Fibroblast of villous mesenchyme (primary cell): Measurements from ENCODE around the gene PHF11. TPM values are rescaled to one million over a fixed set of nuclear protein-coding genes. Genes with fewer than 3 reads are reported as not detected.
A peak's percentile ranks its signal among the peaks of the same experiment; 100 is the strongest.

Experiments used
- DNase-seq: peaks from one replicate; pipeline ENCODE4 v3.0.0-alpha.2; 2010; ENCODE audit warnings: low read depth
- H3K4me3 ChIP-seq: 2 replicates; pipeline ENCODE4 v1.5.1; 2011; ENCODE audit warnings: low read depth, mild to moderate bottlenecking, low read length
- total RNA-seq: library from RNA; depleted of rRNA; stranded (reverse); fragments of >200 nt; gene quantifications from 2 replicates; pipeline ENCODE4 v1.2.3, GENCODE V29; 2012
- TF ChIP-seq, protein P1 (sequence below): IDR thresholded peaks from 2 replicates; pipeline ENCODE4 v1.5.1; 2012; ENCODE audit warnings: low read depth, mild to moderate bottlenecking, low read length; ENCODE audit not compliant: insufficient read depth

PHF11 gene
- total RNA-seq, result 21.6 and 27.6 TPM in 2 replicates

DNA sequence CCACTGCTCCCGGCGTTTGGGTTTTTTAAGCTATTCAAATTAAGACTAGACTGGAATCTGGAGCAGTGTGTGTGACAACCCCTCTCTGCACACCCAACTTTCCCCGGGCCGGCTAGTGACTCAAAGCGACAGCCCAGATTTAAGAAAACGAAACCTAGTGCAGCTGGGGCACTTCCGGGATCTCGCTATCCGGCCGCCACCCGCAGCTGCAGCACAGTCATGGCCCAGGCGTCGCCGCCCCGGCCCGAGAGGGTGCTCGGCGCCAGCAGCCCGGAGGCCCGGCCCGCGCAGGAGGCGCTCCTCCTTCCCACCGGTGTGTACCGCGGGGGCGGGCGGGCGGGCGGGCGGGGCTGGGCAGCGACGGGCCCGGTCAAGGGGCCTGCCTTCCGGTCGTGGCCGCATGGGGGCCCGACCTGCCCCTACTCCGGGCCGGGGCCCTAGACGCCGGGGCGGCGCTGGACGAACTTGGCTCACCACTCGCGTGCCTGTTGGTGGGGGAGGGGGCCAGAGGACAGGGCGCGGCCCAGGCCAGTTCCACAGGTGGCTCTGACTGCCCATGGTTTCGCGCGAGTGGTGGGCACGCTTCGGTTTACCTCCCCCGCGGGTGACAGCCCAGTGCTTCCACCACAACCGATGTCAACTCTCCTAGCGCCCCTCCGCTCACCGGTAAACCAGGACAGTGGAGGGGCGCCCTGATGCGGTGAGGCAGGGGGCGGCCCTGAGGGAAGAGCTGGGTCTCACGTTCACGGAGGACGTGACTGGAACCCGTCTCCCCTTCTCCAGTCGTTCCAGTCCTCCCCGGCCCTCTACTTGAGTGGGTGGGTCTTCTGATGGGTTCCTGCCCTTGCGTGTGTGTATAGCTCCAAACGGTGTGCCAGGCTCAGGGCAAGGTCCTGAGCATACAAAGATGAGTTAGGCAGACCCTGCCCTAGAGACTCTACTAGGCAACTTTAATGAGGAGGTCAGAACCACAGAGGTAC lies at the start of gene PHF11:
TSS of gene PHF11 (plus strand) at position 171 of the 980 bp plus-strand sequence. CDS start at position 220, 49 bp downstream.
- peak; percentile 83 for DNase-seq
- TF ChIP-seq, protein P1, sequence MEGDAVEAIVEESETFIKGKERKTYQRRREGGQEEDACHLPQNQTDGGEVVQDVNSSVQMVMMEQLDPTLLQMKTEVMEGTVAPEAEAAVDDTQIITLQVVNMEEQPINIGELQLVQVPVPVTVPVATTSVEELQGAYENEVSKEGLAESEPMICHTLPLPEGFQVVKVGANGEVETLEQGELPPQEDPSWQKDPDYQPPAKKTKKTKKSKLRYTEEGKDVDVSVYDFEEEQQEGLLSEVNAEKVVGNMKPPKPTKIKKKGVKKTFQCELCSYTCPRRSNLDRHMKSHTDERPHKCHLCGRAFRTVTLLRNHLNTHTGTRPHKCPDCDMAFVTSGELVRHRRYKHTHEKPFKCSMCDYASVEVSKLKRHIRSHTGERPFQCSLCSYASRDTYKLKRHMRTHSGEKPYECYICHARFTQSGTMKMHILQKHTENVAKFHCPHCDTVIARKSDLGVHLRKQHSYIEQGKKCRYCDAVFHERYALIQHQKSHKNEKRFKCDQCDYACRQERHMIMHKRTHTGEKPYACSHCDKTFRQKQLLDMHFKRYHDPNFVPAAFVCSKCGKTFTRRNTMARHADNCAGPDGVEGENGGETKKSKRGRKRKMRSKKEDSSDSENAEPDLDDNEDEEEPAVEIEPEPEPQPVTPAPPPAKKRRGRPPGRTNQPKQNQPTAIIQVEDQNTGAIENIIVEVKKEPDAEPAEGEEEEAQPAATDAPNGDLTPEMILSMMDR, result no peak
- peak within 1 kb of the TSS; percentile 68 for H3K4me3 ChIP-seq

DNA sequence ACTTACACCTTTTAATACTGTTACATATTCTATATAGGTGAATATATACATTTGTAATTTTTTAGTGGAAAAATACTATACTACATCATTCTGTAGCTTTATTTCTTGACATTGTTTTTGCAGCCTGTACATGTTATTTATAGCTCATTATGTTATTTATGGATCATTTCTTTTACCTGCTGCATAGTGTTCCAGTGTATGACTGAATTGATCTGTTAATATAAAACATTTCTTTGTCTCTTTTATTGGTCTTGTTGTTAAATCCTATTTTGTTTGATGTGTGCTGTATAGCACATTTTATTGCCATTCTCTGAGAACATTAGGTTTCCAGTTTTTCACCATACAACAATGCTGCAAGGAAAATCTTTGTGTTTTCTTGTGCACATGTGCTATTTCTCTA lies 49.3 kb upstream of the PHF11 start:
- DNase-seq, result no peak
- H3K4me3 ChIP-seq, result no peak overlapping the region
- TF ChIP-seq, protein P1, result no peak

DNA sequence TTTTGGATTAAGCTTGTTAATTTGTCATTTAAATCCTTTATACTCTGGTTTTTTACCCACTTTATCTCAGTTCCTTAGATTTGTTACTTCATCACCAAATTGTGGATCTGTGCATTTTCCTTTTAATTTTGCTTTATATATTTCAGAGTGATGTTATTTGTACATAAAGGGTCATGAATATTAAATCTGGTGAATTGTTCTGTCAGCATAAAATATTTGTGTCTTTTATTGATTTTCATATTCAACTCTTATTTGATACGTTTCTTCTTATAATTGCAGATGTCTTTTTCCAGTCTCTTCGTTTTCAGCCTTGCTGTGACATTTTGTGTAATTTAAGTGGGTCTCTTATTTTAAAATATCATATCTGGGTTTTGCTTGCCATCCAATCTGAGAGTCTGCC lies 47.0 kb upstream of the PHF11 start:
- TF ChIP-seq, protein P1, result no peak
- no peak for DNase-seq
- H3K4me3 ChIP-seq, result no peak overlapping the region

DNA sequence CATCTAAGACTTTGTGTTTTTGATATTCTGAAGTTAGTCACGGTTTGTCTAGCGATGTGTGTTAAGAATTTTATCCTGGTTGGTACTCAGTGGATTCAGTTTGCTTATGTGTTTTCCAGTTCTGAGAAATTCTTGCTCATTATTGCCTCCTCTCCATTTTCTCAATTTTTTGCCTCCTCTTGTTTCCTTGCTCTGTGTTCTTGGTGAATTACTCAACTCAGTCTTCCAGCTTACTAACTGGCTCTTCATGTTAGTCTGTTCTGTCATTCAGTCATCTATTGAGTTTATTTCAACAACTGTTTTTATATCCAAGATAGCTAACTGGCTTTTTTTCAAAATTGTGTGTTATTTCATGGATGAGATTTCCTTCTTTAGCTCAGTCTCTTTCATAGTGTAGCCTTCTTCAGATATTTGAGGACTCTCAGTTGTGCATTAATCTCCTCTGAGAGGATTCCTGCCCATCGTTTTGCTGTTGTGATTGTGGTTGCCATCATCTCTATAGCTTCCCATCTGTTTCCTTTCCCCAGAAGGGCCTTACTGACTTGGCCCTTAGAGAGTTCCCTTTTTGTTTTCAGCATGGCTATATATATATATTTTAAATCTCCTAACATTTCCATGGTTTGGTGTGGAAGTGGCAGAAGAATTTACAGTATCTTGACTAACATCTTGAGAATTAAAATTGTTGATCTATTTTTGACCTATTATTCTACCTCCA lies 45.5 kb upstream of the PHF11 start:
- no peak for DNase-seq
- H3K4me3 ChIP-seq, result no peak overlapping the region
- TF ChIP-seq, protein P1, result no peak

DNA sequence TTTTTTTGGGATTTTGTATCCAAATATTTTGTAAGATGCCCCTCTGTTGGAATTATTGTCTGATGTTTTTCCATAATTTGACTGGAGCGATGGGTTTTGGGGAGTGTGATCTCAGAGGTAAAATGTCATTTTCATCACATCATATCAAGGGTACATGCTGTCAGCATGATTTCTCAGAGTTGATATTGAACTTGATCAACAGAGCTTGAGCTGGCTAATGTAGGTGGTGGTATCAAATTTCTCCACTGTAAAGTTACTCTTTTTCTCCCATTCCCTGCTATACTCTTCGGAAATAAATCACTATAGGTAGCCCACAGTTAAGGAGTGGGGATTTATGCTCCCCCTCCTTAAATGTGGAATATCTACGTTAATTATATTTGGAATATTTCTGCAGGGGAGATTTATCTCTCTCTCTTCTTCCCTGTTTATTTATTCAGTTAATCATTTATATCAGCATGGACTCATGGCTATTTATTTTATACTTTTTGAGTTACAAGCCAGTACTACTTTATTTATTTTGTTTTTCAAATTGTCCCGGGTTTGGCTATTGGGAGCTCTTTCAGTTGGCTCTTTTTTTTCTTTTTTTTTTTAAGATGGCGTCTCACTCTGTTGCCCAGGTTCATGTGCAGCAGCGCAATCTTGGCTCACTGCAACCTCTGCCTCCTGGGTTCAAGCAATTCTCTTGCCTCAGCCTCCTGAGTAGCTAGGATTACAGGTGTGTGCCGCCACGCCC lies 42.9 kb upstream of the PHF11 start:
- DNase-seq, result no peak
- TF ChIP-seq, protein P1, result no peak
- H3K4me3 ChIP-seq, result no peak overlapping the region

DNA sequence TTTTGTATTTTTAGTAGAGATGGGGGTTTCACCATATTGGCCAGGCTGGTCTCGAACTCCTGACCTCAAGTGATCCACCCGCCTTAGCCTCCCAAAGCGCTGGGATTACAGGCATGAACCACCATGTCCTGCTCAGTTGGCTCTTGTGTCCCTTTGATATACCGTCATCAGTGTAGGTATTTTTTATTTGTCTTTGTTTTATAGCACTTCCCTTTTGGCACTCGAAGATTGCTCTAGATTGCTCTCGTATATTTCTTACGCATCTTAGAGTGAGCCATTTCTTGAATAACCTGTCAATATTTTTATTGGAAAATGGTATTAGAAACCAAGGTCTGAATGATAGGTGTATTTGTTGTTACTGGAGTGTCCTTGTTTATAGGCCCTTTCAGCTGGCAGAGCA lies 42.3 kb upstream of the PHF11 start:
- DNase-seq, result no peak
- TF ChIP-seq, protein P1, result no peak
- no peak overlapping the region for H3K4me3 ChIP-seq
